GM12874 (cell line): Measurements from ENCODE around the gene CREB3.

Source experiments
- TF ChIP-seq, protein P1 (sequence below): IDR thresholded peaks from 2 replicates; pipeline ENCODE4 v1.5.1; 2011; ENCODE audit warnings: low read depth, mild to moderate bottlenecking, control low read depth, low read length, moderate library complexity; ENCODE audit not compliant: insufficient read depth

CREB3 gene

GRCh38 chr9:35695943-35696401 is 36.5 kb upstream of the CREB3 start:
- TF ChIP-seq, protein P1, sequence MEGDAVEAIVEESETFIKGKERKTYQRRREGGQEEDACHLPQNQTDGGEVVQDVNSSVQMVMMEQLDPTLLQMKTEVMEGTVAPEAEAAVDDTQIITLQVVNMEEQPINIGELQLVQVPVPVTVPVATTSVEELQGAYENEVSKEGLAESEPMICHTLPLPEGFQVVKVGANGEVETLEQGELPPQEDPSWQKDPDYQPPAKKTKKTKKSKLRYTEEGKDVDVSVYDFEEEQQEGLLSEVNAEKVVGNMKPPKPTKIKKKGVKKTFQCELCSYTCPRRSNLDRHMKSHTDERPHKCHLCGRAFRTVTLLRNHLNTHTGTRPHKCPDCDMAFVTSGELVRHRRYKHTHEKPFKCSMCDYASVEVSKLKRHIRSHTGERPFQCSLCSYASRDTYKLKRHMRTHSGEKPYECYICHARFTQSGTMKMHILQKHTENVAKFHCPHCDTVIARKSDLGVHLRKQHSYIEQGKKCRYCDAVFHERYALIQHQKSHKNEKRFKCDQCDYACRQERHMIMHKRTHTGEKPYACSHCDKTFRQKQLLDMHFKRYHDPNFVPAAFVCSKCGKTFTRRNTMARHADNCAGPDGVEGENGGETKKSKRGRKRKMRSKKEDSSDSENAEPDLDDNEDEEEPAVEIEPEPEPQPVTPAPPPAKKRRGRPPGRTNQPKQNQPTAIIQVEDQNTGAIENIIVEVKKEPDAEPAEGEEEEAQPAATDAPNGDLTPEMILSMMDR, result no peak

DNA sequence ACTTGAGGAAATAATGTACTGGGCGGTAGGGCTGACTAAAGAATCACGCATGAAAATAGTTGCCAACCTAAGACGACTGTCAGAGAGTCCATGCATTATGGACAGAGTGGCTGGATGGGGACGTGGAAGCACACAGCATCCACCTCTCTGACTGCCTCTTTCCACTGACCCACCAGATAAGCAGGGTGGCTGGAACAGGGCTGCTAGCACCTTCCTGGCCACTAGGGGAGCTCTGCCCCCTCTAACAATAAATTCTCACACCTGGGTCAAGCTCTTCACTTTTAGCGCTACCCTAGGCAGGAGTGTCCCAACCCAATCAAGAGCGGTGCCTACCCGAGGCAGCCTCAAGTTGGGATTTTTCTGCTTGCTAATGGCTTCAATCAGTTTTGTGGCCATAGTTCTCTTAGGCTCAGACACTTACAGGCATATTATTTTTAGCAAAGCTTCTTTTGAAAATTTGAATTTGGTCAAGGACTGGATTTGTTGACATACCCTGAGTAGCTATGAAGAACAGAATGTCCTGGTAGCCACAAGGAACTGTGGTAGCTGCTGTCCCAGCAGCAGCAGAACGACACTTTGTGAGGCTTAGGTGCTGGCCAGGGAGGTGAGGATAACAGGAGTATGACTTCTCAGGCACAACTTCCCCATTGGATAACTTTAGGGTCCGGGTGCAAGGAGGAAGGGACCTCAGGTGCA is 35.8 kb upstream of the CREB3 start:
- TF ChIP-seq, protein P1, result peak; percentile 97

DNA sequence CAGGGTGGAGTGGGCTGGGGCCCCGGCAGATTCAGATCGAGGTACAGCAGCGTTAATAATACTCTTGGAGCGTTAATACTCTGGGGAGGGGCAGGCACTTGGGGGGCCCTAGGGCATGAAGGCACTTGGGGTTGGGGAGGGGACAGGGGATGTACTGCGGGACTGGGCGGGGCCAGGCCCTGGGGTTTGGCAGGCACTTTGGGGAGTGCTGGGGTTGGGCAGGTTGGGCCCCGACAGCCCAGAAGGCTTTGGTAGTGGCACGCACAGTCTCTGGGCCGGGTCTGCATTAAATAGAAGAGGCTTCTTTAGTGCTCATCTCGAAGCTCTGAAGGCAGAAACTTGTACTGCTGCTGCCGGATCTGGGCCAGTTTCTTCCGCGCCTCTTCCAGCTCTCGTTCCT is 35.0 kb upstream of the CREB3 start:
- TF ChIP-seq, protein P1, result no peak

- TF ChIP-seq, protein P1, result no peak
Measured at GRCh38 chr9:35698231-35698630, 34.2 kb upstream of the CREB3 start.

DNA sequence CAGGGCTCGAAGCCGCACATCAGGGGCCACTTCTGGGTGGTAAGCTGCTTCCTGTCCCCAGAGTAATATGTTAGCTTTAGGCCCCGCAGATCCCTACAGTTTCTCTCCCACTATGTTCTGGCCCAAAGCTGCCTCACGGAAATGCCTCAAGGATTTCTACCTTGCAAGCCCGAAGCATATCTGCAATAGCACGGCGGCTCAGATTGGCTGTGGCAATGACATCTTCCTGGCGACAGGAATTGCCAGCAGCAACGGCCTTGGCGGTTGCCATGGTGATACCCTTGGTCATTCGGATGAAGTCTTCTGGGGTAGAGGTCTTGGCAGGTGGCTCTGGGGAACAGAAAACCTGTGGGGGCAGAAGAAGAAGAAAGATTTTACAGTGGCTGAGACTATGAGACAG is 32.4 kb upstream of the CREB3 start:
- TF ChIP-seq, protein P1, result no peak

- TF ChIP-seq, protein P1, result no peak
Measured at GRCh38 chr9:35700942-35701341, 31.5 kb upstream of the CREB3 start.

GRCh38 chr9:35702696-35703095 is 29.8 kb upstream of the CREB3 start:
- TF ChIP-seq, protein P1, result no peak
